ENCODE data around the gene IHH.

IHH gene

GRCh38 chr2:219056896-219057708, 3.6 kb downstream of the IHH start:
- Histone ChIP-seq H3K9ac (ENCODE audit: low read length) (no peak overlapping the region), H3K9me3 (ENCODE audit: control insufficient read depth, insufficient read depth, low read depth, low read length) (no peaks in the 10 kb centered on the region), H3K27me3 (ENCODE audit: control insufficient read depth, insufficient read depth, low read length) (peaks cover 99% of the 10 kb centered on the region), H3K4me3 (ENCODE audit: low read depth, low read length) (peak overlapping the region; percentile 50), H3K4me1 (ENCODE audit: control insufficient read depth, insufficient read depth, low read length) (peaks cover 20% of the 10 kb centered on the region), H3K36me3 (ENCODE audit: control insufficient read depth, insufficient read depth, low read length) (no peaks in the 10 kb centered on the region), H3K27ac (ENCODE audit: low read depth, low read length) (no peak overlapping the region)

GRCh38 chr2:219056176-219056895, 4.4 kb downstream of the IHH start:
- H3K9ac ChIP-seq (ENCODE audit: low read length) = no peak overlapping the region
- no peak overlapping the region for H3K4me3 ChIP-seq (ENCODE audit: low read depth, low read length)
- no peaks in the 10 kb centered on the region for H3K36me3 ChIP-seq (ENCODE audit: control insufficient read depth, insufficient read depth, low read length)
- peaks cover 18% of the 10 kb centered on the region for H3K4me1 ChIP-seq (ENCODE audit: control insufficient read depth, insufficient read depth, low read length)
- peaks cover 98% of the 10 kb centered on the region for H3K27me3 ChIP-seq (ENCODE audit: control insufficient read depth, insufficient read depth, low read length)
- H3K27ac ChIP-seq (ENCODE audit: low read depth, low read length) = no peak overlapping the region
- no peaks in the 10 kb centered on the region for H3K9me3 ChIP-seq (ENCODE audit: control insufficient read depth, insufficient read depth, low read depth, low read length)

- H3K27me3 ChIP-seq (ENCODE audit: control insufficient read depth, insufficient read depth, low read length) = peaks cover 99% of the 10 kb centered on the region
Measured at GRCh38 chr2:219054956-219055903, 5.5 kb downstream of the IHH start.

GRCh38 chr2:219049282-219049681, 11.4 kb downstream of the IHH start:
- Histone ChIP-seq H3K9ac (ENCODE audit: low read length) (no peak overlapping the region), H3K36me3 (ENCODE audit: control insufficient read depth, insufficient read depth, low read length) (no peaks in the 10 kb centered on the region), H3K27me3 (ENCODE audit: control insufficient read depth, insufficient read depth, low read length) (peaks cover 90% of the 10 kb centered on the region), H3K27ac (ENCODE audit: low read depth, low read length) (no peak overlapping the region), H3K4me1 (ENCODE audit: control insufficient read depth, insufficient read depth, low read length) (no peaks in the 10 kb centered on the region), H3K9me3 (ENCODE audit: control insufficient read depth, insufficient read depth, low read depth, low read length) (no peaks in the 10 kb centered on the region), H3K4me3 (ENCODE audit: low read depth, low read length) (no peak overlapping the region)

More at GRCh38 chr2:219054956-219055903, 5.5 kb downstream of the IHH start:
- H3K4me1 ChIP-seq (ENCODE audit: control insufficient read depth, insufficient read depth, low read length) = peaks cover 16% of the 10 kb centered on the region
- no peak overlapping the region for H3K9ac ChIP-seq (ENCODE audit: low read length)
- H3K9me3 ChIP-seq (ENCODE audit: control insufficient read depth, insufficient read depth, low read depth, low read length) = no peaks in the 10 kb centered on the region
- no peaks in the 10 kb centered on the region for H3K36me3 ChIP-seq (ENCODE audit: control insufficient read depth, insufficient read depth, low read length)
- no peak overlapping the region for H3K27ac ChIP-seq (ENCODE audit: low read depth, low read length)
- H3K4me3 ChIP-seq (ENCODE audit: low read depth, low read length) = no peak overlapping the region

GRCh38 chr2:219045937-219046550, 14.7 kb downstream of the IHH start:
- Histone ChIP-seq H3K27ac (ENCODE audit: low read depth, low read length) (no peak overlapping the region), H3K9ac (ENCODE audit: low read length) (no peak overlapping the region), H3K9me3 (ENCODE audit: control insufficient read depth, insufficient read depth, low read depth, low read length) (no peaks in the 10 kb centered on the region), H3K27me3 (ENCODE audit: control insufficient read depth, insufficient read depth, low read length) (peaks cover 91% of the 10 kb centered on the region), H3K36me3 (ENCODE audit: control insufficient read depth, insufficient read depth, low read length) (no peaks in the 10 kb centered on the region), H3K4me1 (ENCODE audit: control insufficient read depth, insufficient read depth, low read length) (no peaks in the 10 kb centered on the region), H3K4me3 (ENCODE audit: low read depth, low read length) (no peak overlapping the region)

- Histone ChIP-seq H3K9me3 (ENCODE audit: control insufficient read depth, insufficient read depth, low read depth, low read length) (no peaks in the 10 kb centered on the region), H3K27ac (ENCODE audit: low read depth, low read length) (no peak overlapping the region), H3K4me1 (ENCODE audit: control insufficient read depth, insufficient read depth, low read length) (no peaks in the 10 kb centered on the region), H3K9ac (ENCODE audit: low read length) (no peak overlapping the region), H3K27me3 (ENCODE audit: control insufficient read depth, insufficient read depth, low read length) (peaks cover 87% of the 10 kb centered on the region), H3K36me3 (ENCODE audit: control insufficient read depth, insufficient read depth, low read length) (no peaks in the 10 kb centered on the region), H3K4me3 (ENCODE audit: low read depth, low read length) (no peak overlapping the region)
Measured at GRCh38 chr2:219042750-219043149, 18.0 kb downstream of the IHH start.

- no peak overlapping the region for H3K27ac ChIP-seq (ENCODE audit: low read depth, low read length)
- H3K36me3 ChIP-seq (ENCODE audit: control insufficient read depth, insufficient read depth, low read length) = no peaks in the 10 kb centered on the region
- H3K9me3 ChIP-seq (ENCODE audit: control insufficient read depth, insufficient read depth, low read depth, low read length) = no peaks in the 10 kb centered on the region
- H3K9ac ChIP-seq (ENCODE audit: low read length) = no peak overlapping the region
- H3K4me1 ChIP-seq (ENCODE audit: control insufficient read depth, insufficient read depth, low read length) = no peaks in the 10 kb centered on the region
- no peak overlapping the region for H3K4me3 ChIP-seq (ENCODE audit: low read depth, low read length)
- H3K27me3 ChIP-seq (ENCODE audit: control insufficient read depth, insufficient read depth, low read length) = peaks cover 87% of the 10 kb centered on the region
Measured at GRCh38 chr2:219042157-219042556, 18.6 kb downstream of the IHH start.

- no peak within 1 kb of the TSS for H3K27ac ChIP-seq (ENCODE audit: low read depth, low read length)
- H3K9ac ChIP-seq (ENCODE audit: low read length) = no peak within 1 kb of the TSS
- no peaks in the 10 kb centered on the region for H3K9me3 ChIP-seq (ENCODE audit: control insufficient read depth, insufficient read depth, low read depth, low read length)
- no peaks in the 10 kb centered on the region for H3K36me3 ChIP-seq (ENCODE audit: control insufficient read depth, insufficient read depth, low read length)
- peaks cover 84% of the 10 kb centered on the region for H3K27me3 ChIP-seq (ENCODE audit: control insufficient read depth, insufficient read depth, low read length)
- H3K4me3 ChIP-seq (ENCODE audit: low read depth, low read length) = peak within 1 kb of the TSS; percentile 71
- H3K4me1 ChIP-seq (ENCODE audit: control insufficient read depth, insufficient read depth, low read length) = no peaks in the 10 kb centered on the region
Measured at GRCh38 chr2:219041252-219041651, 19.5 kb downstream of the IHH start, which contains the start of gene CFAP65. TSS of gene CFAP65 (minus strand) at chr2:219041516. CDS start at chr2:219039048, 2,468 bp downstream.

GRCh38 chr2:219038600-219038999, 22.1 kb downstream of the IHH start:
- H3K36me3 ChIP-seq (ENCODE audit: control insufficient read depth, insufficient read depth, low read length) = no peaks in the 10 kb centered on the region
- H3K27ac ChIP-seq (ENCODE audit: low read depth, low read length) = no peak overlapping the region
- H3K27me3 ChIP-seq (ENCODE audit: control insufficient read depth, insufficient read depth, low read length) = peaks cover 86% of the 10 kb centered on the region

GRCh38 chr2:219037783-219038499, 22.8 kb downstream of the IHH start:
- peaks cover 82% of the 10 kb centered on the region for H3K27me3 ChIP-seq (ENCODE audit: control insufficient read depth, insufficient read depth, low read length)
- H3K4me1 ChIP-seq (ENCODE audit: control insufficient read depth, insufficient read depth, low read length) = no peaks in the 10 kb centered on the region
- H3K27ac ChIP-seq (ENCODE audit: low read depth, low read length) = no peak overlapping the region
- no peak overlapping the region for H3K4me3 ChIP-seq (ENCODE audit: low read depth, low read length)
- no peaks in the 10 kb centered on the region for H3K9me3 ChIP-seq (ENCODE audit: control insufficient read depth, insufficient read depth, low read depth, low read length)
- no peak overlapping the region for H3K9ac ChIP-seq (ENCODE audit: low read length)
- no peaks in the 10 kb centered on the region for H3K36me3 ChIP-seq (ENCODE audit: control insufficient read depth, insufficient read depth, low read length)

More at GRCh38 chr2:219038600-219038999, 22.1 kb downstream of the IHH start:
- H3K4me3 ChIP-seq (ENCODE audit: low read depth, low read length) = no peak overlapping the region
- no peaks in the 10 kb centered on the region for H3K9me3 ChIP-seq (ENCODE audit: control insufficient read depth, insufficient read depth, low read depth, low read length)
- H3K4me1 ChIP-seq (ENCODE audit: control insufficient read depth, insufficient read depth, low read length) = no peaks in the 10 kb centered on the region
- H3K9ac ChIP-seq (ENCODE audit: low read length) = no peak overlapping the region

Data from HUES6 (cell line).